Measurements from ENCODE around the gene RCOR2.
"Not testable (repeated sequence)": the region's sequence is repeated elsewhere in the genome, so short reads cannot be mapped to it uniquely, and the experiment has no call there.

The RCOR2 gene

DNA sequence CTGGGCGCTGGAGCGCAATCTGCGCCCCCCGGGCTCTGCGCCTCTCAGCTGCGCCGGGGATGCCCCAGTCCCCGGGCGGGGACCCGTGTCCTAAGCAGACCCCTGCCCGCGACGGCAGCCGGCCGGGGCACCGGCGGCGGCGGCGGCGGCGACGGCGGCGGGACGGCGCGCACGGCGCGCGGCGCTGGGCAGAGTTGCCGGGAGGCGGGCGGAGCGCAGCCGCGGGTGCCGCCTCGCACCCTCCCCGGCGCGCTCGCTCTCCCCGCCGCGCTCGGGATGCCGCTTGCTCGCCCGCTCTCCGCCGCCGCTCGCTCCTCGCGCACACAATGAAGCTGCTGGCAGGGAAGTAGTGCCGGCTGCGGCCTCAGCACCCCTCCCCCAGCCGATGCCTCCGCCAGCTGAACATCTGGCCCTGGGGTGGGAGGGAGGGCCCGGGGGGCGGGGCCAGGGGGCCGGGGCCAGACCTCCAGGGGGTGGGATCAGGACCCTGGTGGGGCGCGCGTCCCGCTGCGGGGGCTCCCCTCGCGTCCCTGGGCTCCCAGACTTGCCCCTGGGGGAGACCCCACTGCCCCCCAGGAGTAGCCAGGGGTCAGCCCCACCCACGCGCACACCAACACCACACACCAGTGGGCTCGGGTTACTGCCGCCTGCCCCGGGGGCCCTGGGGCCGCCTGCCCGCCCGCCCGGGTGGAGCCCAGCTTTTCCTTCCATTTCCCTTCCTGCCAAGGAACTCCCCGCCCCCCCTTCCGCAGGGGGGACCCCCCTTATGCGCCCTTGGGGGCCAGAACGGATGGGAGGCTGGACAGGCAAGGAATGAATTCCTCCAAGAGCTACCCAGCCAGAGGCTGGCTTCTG lies at the start of gene RCOR2:
Gene RCOR2, minus strand, starts transcription at position 328 of the 855 bp plus-strand sequence. CDS start 708 bp downstream, outside the sequence.
- peaks cover 15% of the 10 kb centered on the region for H3K4me1 Mint-ChIP-seq
- ATAC-seq (peak; percentile 64), DNase-seq (peak; percentile 69)
- H3K36me3 Mint-ChIP-seq (ENCODE audit: low read depth): no peaks in the 10 kb centered on the region
- no peak within 1 kb of the TSS for H3K27ac Mint-ChIP-seq
- H3K27me3 Mint-ChIP-seq: peaks cover 11% of the 10 kb centered on the region
- H3K9me3 Mint-ChIP-seq: no peaks in the 10 kb centered on the region
- H3K4me3 Mint-ChIP-seq: peak within 1 kb of the TSS; percentile 78

DNA sequence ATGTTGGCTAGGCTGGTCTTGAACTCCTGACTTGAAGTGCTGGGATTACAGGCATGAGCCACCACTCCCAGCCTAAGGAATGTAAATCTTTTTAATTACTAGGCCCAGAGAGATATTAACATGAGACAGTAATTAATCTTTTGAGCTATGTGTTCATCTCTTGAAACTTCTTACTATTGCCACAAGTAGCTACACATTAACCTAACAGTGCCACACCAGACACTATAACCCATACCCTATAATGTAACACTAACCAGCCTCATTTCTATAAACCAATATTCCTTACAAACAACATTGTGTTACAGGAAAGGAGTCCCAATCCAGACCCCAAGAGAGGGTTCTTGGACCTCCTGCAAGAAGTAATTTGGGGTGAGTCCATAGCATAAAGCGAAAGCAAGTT lies 49.5 kb upstream of the RCOR2 start:
- Mint-ChIP-seq H3K4me1 (peaks cover 4% of the 10 kb centered on the region), H3K9me3 (no peaks in the 10 kb centered on the region)
- no peak for ATAC-seq

DNA sequence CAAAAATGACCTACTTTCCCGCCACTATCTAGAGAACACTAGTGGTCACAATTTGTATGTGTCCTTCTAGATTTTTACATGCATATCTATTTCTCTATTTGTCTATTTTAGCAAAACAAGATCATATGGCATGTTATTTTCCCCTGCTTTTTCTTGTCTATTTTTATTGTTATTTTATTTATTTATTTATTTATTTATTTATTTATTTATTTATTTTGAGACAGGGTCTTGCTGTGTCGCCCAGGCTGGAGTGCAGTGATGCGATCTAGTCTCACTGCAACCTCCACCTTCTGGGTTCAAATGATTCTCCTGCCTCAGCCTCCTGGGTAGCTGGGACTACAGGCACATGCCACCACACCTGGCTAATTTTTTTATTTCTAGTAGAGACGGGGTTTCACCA lies 46.9 kb upstream of the RCOR2 start:
- not testable (repeated sequence) for H3K27me3 Mint-ChIP-seq, H3K27ac Mint-ChIP-seq

More for the DNA sequence above, 49.5 kb upstream of the RCOR2 start:
- Mint-ChIP-seq H3K36me3 (ENCODE audit: low read depth) (no peaks in the 10 kb centered on the region), H3K27ac (no peak overlapping the region), H3K4me3 (no peak overlapping the region), H3K27me3 (peaks cover 2% of the 10 kb centered on the region)
- DNase-seq: no peak

DNA sequence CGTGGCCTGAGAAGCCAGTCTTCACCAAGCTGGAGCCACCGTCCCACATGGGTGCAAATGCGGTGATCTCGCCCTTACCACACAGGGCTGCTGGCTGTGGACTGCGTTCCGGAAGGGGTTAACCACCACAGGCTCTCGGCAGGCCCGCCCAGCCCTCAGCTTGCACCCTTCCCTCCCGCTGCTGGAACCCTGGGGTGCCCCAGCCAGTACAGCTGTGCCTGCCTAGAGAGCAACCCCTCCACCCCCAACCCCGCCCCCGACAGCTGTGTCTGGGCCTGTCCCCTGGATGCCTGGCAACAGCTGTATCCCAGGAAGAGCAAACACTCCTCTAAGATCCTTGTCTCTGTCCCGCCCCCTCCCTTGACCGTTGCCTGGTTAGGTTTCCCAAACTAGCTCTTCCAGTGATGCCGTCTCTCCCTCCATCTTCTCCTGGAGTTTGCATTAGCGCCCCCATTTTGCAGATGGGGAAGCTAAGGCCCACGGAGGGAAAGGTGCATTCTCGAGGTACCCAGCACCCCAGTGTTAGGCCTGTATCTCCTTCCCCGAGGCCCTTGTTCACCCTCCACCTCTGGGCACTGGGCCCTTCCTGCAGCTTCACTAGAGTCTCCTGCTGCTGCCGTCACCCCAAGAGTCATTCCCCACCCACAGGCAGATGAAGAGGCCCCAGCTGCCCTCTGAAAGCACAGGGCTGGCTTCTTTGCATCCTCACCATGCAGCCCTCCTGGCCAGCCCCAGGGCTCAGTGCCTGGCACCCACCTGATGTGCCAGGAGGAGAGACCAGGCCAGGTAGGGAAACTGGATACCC lies 44.8 kb upstream of the RCOR2 start:
- no peaks in the 10 kb centered on the region for H3K36me3 Mint-ChIP-seq (ENCODE audit: low read depth)
- no peaks in the 10 kb centered on the region for H3K9me3 Mint-ChIP-seq
- peaks cover 10% of the 10 kb centered on the region for H3K4me1 Mint-ChIP-seq
- H3K4me3 Mint-ChIP-seq: no peak overlapping the region
- no peak for DNase-seq
- ATAC-seq: peak; percentile 64
- no peaks in the 10 kb centered on the region for H3K27me3 Mint-ChIP-seq
- no peak overlapping the region for H3K27ac Mint-ChIP-seq

More for the DNA sequence above, 46.9 kb upstream of the RCOR2 start:
- not testable (repeated sequence) for ATAC-seq; H3K4me1 Mint-ChIP-seq; H3K36me3 Mint-ChIP-seq (ENCODE audit: low read depth); H3K9me3 Mint-ChIP-seq; H3K4me3 Mint-ChIP-seq; DNase-seq

DNA sequence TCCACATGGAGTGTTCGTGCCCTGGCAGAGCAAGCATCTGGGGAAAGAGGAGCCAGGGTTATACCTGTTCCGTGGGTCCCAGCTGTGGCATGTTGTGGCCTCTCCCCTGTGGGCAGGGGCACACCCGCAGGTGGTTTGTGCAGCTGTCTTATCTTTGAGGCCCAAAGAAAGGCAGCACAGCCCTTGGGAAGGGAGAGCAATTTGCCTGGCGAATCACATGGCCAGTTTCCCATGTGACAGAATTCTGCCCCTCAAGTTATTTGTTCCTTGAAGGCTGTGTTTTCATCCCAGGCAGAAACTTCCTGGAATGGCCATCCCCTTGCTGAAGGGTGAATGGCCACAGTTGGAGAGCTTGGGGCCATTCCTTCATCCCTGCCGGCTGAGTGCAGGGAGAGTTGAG lies 41.0 kb upstream of the RCOR2 start:
- H3K36me3 Mint-ChIP-seq (ENCODE audit: low read depth): peaks cover 8% of the 10 kb centered on the region

DNA sequence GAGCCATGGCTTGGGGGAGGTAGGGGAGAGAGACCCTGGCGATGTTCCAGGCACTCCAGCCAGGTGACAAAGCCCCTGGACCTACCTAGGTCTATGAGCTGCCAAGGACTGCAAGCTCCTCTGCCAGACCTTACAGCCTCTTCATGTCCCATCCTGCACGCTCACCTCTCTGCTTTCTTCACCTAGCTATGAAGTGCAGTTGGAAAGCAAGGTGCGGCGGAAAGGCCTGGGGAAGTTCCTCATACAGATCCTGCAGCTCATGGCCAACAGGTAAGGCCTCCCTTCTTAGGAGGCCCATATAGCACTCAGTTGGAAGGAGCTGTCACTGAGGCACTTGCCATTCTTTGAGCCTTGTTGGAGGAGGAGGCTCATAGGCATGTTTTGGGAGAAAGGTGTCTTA lies 35.6 kb upstream of the RCOR2 start:
- Mint-ChIP-seq H3K36me3 (ENCODE audit: low read depth) (peaks cover 17% of the 10 kb centered on the region), H3K4me3 (no peak overlapping the region), H3K4me1 (peaks cover 20% of the 10 kb centered on the region), H3K27me3 (no peaks in the 10 kb centered on the region), H3K9me3 (no peaks in the 10 kb centered on the region), H3K27ac (no peak overlapping the region)
- no peak for ATAC-seq
- no peak for DNase-seq

More for the DNA sequence above, 41.0 kb upstream of the RCOR2 start:
- Mint-ChIP-seq H3K4me1 (peaks cover 10% of the 10 kb centered on the region), H3K9me3 (no peaks in the 10 kb centered on the region), H3K4me3 (no peak overlapping the region), H3K27ac (no peak overlapping the region), H3K27me3 (no peaks in the 10 kb centered on the region)
- no peak for DNase-seq
- no peak for ATAC-seq

DNA sequence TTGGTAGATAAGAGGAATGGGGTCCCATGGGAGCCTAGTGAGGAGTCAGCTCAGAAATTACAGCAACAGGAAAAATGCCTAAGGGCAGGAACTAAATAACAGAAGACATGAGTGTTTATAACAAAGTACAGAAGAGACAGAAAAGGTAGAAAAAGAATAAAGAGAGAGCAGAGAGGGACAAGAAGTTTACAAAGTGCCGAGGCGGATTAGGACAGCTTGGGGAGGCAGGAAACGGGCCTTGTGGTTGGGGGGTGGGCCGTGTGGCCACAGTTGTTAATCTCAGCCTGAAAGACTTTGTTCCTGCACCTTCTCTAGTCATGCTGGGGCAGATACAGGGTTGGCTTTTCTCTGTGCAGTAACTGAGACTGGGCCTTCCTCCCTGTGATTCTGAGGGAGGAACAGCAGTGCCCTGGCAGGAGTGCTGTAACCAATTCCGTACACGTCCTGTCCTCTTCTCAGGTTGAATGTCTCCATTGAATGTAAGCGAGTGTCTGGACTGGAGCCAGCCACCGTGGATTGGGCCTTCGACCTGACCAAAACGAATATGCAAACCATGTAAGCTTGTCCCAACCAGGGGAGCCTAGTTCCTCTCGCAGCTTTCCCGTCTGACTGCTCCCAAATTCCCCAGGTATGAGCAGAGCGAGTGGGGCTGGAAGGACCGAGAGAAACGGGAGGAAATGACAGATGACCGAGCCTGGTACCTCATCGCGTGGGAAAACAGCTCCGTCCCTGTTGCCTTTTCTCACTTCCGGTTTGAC lies 35.0 kb upstream of the RCOR2 start:
- H3K27ac Mint-ChIP-seq: peak overlapping the region; percentile 15
- H3K4me3 Mint-ChIP-seq: peak overlapping the region; percentile 9
- DNase-seq: peak; percentile 36
- peak; percentile 60 for ATAC-seq
- no peaks in the 10 kb centered on the region for H3K9me3 Mint-ChIP-seq
- H3K27me3 Mint-ChIP-seq: no peaks in the 10 kb centered on the region
- H3K4me1 Mint-ChIP-seq: peaks cover 20% of the 10 kb centered on the region
- peaks cover 17% of the 10 kb centered on the region for H3K36me3 Mint-ChIP-seq (ENCODE audit: low read depth)

DNA sequence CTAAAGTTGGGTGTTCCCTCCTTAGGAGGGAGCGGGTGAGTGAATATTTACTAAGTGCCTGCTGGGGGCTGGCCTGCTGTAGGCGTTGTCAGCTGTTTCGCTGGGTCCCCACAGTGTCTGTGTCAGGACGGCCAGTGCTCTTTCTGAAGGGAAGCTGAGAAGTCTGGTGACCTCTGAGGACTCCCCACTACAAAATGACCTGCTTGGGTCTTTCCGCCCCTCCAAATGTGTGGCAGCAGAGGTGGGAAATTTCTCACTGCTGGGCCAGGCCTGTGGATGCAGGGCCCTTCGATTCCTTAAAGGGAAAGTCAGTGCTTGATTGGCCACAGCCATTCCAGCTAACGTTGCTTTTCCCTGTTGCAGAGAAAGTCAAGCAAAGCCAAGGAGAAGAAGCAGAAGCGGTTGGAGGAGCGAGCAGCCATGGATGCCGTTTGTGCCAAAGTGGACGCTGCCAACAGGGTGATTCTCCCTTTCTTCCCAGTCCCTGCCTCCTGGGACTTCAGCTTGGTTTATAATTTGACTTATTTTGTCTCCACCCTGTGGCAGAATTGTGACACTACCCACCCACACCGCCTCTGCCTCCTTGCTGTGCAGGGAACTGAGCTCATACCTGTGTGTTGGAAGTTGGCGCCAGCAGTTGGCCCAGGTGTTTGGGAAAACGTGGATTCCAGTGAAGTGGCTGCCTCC lies 28.7 kb upstream of the RCOR2 start:
- H3K9me3 Mint-ChIP-seq: no peaks in the 10 kb centered on the region
- ATAC-seq (no peak), DNase-seq (peak; percentile 29)
- H3K36me3 Mint-ChIP-seq (ENCODE audit: low read depth): peaks cover 7% of the 10 kb centered on the region
- H3K4me1 Mint-ChIP-seq: peaks cover 6% of the 10 kb centered on the region
- H3K27me3 Mint-ChIP-seq: no peaks in the 10 kb centered on the region
- no peak overlapping the region for H3K4me3 Mint-ChIP-seq
- no peak overlapping the region for H3K27ac Mint-ChIP-seq

DNA sequence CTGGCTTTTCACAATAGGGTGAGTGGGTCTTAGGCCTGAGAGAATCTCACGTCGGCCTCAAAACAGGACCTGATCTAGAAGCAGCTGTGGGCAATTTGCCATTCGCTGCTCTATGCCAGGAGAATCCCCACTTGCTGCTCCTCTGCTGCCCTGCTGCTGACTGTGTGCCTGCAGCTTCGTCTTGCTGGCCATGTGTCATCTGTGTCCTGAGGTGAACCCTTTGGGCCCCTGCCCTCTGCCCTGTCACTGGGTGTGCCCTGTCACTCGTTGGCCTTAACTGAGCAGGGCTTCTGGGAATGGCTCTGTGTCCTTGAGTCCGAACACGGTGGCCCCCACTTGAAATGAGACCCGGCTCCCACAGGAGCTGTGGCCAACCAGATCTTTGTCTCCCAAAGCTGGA lies 28.0 kb upstream of the RCOR2 start:
- Mint-ChIP-seq H3K4me3 (no peak overlapping the region), H3K27ac (no peak overlapping the region), H3K4me1 (peaks cover 11% of the 10 kb centered on the region), H3K9me3 (no peaks in the 10 kb centered on the region), H3K27me3 (no peaks in the 10 kb centered on the region), H3K36me3 (ENCODE audit: low read depth) (peaks cover 7% of the 10 kb centered on the region)
- no peak for ATAC-seq
- DNase-seq: no peak

DNA sequence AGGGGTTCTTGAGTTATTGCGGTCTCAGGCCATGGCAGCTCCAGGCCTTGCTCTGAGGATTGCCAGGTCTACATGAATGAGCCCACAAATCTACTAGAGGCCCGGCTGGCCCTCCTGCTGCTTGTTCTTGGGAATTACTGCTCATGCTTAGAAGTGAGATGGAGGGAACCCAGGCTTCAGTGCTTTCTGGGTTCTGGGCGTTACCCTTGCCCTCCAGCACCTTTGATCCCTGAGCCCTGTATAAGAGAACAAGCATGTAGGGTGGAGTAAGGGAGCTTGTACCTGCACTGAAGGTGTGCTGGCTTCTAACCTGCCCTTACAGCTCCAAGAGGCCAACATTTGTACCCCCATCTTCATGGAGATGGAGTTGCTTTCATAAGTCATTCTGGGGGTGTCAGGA lies 25.8 kb upstream of the RCOR2 start:
- Mint-ChIP-seq H3K36me3 (ENCODE audit: low read depth) (peaks cover 4% of the 10 kb centered on the region), H3K27me3 (no peaks in the 10 kb centered on the region), H3K4me1 (peaks cover 21% of the 10 kb centered on the region), H3K9me3 (no peaks in the 10 kb centered on the region), H3K27ac (no peak overlapping the region), H3K4me3 (no peak overlapping the region)
- ATAC-seq (no peak), DNase-seq (no peak)

DNA sequence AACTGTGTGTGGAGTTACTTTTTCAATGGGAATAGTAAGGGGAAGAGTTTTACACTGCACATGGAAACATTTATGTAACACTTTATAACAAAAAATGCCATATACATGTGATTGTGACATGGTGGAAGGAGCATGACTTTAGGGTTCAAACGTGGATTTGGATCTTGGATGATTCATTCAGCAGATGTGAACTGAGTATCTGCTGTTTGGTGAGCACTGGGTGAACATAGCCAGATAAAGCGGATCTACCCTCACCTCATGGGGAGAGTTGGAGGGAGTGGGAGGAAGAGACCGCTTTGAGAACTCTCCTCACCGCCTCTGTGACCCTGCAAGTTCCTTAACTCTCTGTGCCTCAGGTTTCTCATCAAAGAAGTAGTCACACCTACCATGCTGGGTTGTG lies 24.9 kb upstream of the RCOR2 start:
- Mint-ChIP-seq H3K4me3 (no peak overlapping the region), H3K36me3 (ENCODE audit: low read depth) (peaks cover 4% of the 10 kb centered on the region), H3K27ac (no peak overlapping the region), H3K9me3 (no peaks in the 10 kb centered on the region), H3K4me1 (peaks cover 25% of the 10 kb centered on the region), H3K27me3 (no peaks in the 10 kb centered on the region)
- DNase-seq: no peak
- no peak for ATAC-seq

DNA sequence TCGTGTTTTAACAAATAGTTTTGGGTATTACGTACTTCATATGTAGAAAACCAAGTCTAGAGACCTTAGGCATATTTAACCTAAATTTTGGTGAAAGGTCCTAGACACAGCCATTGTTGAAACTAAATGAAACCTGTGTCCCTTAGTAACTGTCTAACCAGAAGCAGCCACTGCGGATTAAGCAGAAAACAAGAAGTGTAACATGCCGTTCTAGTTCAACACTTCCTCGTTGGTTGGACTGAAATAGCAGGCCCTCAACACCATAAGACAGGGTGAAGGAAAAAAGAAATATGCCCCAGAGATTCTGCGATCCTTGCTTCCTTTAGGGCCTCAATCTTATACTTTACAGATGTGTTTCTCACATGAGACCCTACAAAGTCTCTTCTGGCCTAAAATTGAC lies 23.8 kb upstream of the RCOR2 start:
- no peak for DNase-seq
- H3K27me3 Mint-ChIP-seq: no peaks in the 10 kb centered on the region
- peaks cover 25% of the 10 kb centered on the region for H3K4me1 Mint-ChIP-seq
- no peaks in the 10 kb centered on the region for H3K9me3 Mint-ChIP-seq
- H3K36me3 Mint-ChIP-seq (ENCODE audit: low read depth): peaks cover 2% of the 10 kb centered on the region
- no peak overlapping the region for H3K27ac Mint-ChIP-seq
- ATAC-seq: no peak
- H3K4me3 Mint-ChIP-seq: peak overlapping the region; percentile 83

DNA sequence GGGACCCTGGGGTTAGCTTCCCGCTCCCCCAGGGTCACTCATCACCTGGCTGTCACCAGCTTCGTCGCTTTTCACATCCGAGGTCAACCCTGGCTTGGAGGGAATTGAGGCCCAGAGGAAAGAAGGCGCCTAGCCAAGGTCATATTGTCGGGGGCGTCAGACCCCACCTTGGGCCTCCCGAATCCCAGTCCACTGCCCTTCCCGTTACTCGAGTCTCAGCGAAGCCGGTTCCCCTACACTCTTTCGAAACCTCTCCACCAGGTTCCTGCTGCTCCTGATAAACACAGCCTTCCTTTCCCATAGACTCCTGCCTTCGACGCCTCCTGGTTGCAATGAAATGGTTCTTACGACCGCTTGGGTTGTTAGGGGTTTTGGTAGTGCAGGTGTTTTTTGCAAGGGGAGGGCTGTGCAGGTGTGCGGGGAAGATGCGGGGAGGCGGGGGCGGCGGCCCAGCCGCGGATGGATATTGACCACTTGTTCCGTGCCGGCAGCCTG lies 22.5 kb upstream of the RCOR2 start:
- Mint-ChIP-seq H3K27me3 (no peaks in the 10 kb centered on the region), H3K4me3 (peak overlapping the region; percentile 83), H3K4me1 (peaks cover 25% of the 10 kb centered on the region), H3K9me3 (no peaks in the 10 kb centered on the region), H3K36me3 (ENCODE audit: low read depth) (peaks cover 2% of the 10 kb centered on the region), H3K27ac (peak overlapping the region; percentile 80)
- DNase-seq (no peak), ATAC-seq (no peak)

Data from activated naive CD8-positive, alpha-beta T cell treated with anti-CD3 and anti-CD28 coated beads, Interleukin-2, amount 50 U/mL, for 24 hours (primary cell).